ENCODE measurements around the gene TTLL5.
A peak's percentile ranks its signal among the peaks of the same experiment; 100 is the strongest.

The TTLL5 gene

DNA sequence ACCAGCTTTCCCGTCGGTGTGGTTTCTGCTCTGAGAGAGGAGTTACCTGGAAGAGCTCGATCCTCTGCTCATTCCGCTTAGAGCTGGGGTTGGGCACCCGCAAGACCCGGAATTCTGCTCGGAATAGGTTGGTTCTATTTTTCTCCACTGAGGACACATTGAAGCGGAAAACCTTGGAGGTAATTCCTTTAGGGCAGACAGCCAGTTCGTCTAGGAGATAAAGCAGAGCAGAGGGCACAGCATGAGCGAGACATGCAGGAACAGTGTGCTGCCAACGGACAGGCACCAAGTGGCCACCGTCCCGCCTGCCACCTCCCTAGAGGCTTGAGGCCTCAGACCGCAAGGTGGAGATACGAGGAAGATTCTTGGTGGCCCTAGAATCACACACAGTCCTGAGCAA, 310.5 kb downstream of the TTLL5 start:
- no peak for DNase-seq

- DNase-seq: no peak
Observed at GRCh38 chr14:75972801-75973421, 311.9 kb downstream of the TTLL5 start.

DNA sequence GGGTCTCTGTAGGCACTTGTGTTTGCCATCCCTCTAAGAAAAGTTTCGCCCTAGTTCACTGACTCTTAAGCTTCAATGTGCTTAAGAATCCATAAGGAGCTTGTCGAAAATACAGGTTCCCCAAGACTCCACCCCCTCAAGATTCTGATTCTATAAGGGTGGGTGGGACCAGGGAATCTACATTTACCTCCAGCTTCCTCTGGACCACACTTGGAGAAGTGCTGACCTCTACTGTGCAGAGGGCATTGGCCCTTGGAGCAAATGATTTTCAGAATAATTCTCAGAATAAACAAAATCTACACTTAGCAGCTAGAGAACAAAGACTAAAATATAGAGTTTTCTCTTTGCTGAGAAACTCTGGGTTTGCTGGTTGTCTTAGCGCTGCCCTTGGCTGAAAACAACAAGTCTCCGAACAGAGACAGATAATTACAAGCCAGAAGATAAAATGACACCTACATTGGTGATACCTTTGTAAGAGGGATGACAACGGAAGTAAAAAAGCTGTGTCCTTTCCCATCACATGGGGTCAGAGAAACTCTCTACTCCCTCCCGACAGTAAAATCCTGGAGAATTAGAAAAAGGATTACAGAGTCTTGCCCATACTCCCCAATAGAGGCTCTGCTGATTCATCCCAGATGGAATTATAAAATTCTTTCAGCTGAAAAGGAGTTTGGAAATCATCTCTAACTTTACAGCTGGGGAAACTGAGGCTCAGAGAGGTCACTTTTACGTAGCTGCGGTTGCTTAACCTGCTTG, 316.0 kb downstream of the TTLL5 start:
- no peak for DNase-seq

DNA sequence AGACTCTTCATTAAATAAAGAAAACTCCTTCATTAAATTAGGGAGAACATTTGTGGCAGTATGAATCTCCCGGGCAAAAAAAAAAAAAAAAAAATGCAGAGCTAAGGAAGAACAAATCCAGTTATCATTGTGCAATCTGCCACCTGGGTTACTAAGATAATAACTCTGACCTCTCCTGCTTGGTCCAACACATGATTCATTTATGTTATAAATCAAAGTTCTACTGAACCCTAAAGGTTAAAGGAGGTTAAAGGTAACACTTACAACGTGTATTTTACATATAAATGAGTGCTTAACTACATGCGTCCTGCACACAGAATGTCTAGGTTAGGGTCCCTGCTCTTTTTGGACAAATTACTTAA, 316.5 kb downstream of the TTLL5 start:
- DNase-seq: no peak

GRCh38 chr14:75978249-75978731, 317.2 kb downstream of the TTLL5 start:
- DNase-seq: no peak

DNA sequence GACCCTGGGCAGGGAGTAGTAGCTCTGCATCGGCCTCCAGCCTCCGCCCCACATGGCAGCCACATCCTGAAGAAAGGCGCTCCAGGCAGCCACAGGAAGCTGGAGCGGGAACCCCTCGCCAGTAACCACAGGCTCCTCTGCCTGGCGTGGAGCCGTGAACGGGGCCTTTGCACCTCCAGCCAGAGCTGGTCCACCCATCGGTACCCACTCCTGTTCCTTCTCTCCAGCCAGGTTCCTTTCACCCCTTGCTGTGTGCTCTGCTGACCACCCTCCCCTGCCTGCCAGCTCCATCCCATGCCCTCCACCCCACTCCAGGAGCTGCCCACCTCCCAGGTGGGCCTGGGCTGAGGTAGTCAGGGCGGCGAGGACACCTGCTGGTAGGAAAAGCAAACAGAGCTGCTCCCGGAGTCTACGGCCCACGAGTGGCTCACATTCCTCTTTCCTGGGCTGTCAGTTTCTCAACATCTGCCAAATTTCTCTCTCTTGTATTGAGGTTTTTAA, 318.1 kb downstream of the TTLL5 start:
- DNase-seq: peak in 1 of 2 donors; percentile 30

DNA sequence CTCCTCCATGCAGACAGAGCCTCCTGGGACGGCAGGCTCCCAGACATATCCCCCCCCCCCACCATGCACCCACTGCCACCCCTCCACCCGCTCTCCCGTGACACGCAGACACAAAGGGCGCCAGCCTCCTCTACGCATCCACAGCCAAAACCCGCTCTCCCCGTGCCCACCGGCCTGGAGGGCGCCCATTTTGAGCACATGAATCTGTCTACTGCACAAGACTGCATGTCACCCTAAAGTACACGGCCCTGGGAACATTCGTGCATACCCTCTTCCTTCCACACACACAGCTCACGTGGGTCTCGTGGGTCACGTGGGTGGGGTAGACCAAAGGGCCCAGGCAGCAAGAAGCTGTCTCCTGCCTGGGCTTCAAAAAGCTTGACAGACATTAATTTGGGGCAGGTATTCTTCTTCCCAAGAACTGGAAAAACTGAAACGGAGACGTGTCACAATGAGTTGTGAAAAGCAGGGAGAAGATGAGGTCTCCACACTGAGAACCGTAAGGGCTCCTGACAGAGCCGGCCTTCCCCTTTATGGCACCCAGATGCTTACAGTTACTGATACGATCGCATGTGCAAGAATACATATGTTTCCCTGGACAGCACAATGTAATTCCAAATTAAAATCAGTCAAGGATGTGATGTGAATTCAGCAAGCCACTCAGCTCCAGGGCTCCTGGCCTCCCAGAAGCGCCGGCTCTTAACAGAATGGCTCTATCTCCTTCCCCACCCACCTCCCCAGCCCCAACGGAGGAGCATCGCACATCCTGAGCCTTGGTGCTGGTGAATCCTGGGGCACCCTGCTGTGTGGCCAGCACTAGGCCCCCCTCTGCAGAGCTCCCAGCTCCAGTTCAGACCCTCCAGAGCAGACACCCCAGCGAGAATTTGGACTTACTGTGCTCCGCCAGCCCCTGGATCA, 318.9 kb downstream of the TTLL5 start:
- peak in 1 of 2 donors; percentile 61 for DNase-seq

DNA sequence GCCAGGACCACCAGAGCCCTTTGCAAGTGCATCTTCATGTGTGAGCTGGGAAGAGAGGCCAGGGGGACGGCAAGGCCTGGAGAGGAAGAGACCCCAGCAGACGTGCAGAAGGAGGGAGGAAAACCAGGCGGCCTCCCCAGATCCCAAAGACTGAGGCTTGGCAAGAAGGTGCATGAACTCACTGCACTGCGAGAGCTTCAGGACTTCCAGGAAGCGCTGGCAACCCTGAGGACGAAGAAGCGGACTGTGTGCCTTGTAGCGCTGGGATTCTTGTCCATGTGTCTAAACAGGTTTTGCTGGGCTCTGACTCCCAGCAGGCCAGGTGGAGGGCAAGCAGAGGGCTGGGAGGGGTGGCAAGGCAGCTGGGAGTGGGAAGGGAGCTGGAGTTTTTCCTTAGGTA, 319.8 kb downstream of the TTLL5 start:
- DNase-seq: no peak

DNA sequence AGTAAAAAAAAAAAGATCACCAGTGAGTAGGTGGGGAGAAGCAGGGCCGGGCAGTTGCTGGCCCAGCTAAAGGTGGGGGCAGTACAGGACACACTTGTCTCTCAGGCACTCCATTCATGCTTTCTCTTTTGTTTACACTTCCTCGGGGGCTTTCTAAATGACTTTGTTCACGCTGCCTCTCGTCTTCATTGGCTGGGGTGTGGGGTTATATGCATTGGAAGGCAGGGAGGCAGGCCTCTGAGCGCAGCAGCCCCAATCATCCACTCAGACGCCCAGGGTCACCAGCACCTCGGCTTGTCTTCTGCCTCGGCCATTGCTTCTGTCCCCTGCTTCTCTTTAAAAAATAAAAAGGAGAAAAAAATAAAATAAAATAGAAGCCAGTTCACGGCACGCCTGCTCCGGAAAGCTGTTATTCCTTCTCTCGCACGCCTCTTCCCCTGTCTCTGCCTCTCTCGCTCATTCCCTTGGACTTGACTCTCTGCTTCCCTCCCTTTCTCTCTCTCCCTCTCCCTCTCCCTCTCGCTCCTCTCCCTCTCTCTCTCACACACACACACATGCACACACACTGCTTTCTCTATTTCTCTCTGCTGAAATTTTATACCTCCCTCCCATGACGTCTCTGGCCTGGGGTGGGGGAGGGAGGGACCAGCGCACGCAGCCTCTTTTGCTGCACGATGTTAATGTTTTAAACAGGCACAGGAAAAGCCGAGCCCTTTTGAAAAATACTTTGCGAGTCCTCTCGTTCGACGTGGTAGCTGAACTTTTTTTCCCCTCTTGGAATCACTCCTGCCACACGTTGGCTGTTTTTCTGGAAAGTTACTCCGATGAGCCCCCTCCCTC, 320.6 kb downstream of the TTLL5 start, which contains the start of gene TGFB3:
Gene TGFB3, minus strand, starts transcription at position 570 of the 840 bp plus-strand sequence. CDS start 1,102 bp downstream, outside the sequence.
- DNase-seq: peak; percentile 72 to 78

- peak; percentile 80 to 85 for DNase-seq
Observed at GRCh38 chr14:75982266-75983018, 321.4 kb downstream of the TTLL5 start.

DNA sequence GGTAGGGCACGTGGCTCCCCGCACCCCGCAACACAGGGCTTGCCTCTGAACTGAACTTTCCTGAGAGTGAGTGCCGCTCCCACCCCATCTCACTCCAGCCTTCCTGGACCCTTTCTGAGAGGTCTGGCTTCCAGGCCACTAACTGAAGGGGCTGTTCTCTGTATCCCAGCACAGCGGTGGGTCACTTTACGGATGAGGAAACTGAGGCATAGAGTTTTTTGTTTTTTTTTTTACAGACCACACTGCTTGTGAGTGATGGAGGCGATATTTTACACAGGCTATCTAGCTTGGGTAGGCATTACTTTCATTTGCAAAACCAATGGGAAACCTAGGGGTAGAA, 321.9 kb downstream of the TTLL5 start:
- DNase-seq: no peak

DNA sequence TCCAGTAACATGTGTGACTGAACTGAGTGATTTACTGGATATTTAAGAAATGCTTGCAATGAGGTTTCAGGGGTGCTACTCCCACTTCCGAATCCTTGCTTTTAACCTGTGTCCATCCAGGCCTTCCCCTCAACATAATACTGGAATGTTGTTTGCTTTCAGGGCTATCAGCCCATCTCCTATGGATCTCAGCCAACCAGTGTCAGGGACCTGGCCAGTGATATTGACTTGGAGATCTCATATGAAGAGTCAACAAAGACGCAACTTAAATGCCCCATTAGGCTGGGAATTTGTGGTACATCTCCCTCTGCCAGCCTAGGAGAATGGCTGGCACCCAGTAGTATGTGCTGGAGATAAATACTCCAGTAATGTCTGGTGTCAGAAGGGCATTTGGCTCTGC, 323.6 kb downstream of the TTLL5 start:
- no peak for DNase-seq

- DNase-seq: peak; percentile 80 to 84
Observed at GRCh38 chr14:75985618-75986438, 324.8 kb downstream of the TTLL5 start, which contains the start of gene IFT43. Gene IFT43 (plus strand): TSS chr14:75985763. CDS start chr14:75985787, 24 bp downstream.

DNA sequence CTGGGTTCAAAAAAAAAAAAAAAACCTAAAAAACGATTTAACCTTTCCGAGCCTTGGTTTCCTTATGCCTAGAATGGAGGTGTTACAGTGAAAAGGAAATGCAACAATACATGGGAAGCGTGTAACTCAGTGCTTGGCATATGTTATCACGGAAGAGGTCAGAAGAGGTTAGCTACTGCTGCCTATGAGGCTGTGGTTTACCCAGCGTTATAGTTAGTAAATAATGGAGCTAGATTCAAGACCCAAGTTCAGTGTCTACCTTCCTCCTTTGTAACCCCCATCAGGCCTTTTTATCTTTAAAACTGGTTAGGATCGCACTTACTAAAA, 325.4 kb downstream of the TTLL5 start:
- no peak for DNase-seq

DNA sequence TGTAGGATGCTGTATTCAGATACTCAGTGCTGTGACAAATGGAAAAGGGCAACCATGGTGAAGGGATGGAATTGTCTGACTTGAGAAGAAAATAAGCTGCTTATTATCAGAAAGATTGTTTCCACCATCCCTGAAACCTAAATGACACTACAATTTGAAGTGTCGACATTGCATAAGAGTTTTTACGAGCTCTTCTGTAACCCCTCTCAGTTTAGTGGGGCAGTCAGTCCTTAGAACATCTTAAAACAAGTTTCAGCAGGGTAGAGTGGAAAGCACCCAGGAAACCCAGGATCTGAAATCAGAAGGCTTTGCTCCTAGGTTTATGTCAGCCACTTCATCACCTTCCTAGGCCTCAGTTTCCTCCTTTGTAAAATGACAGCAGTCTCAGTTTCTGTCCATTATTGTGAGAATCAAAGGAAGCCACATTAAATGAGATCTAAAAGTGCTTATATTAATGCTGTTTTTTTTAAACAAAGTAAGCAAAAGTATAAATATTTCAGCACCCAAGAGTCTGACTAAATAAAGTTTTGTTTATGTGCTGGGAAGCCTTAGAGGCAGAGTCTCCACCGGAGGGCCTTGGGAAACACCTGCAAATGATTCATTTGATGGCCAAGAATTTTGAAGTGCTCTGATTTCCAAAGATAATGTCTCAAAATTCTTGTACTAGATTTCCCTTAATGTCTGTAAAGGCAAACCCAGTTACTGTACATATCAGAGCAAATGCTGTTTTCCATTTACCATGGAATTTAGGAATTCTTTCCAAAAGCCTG, 326.3 kb downstream of the TTLL5 start:
- DNase-seq: no peak

- no peak for DNase-seq
Observed at GRCh38 chr14:75989134-75989533, 328.1 kb downstream of the TTLL5 start.

DNA sequence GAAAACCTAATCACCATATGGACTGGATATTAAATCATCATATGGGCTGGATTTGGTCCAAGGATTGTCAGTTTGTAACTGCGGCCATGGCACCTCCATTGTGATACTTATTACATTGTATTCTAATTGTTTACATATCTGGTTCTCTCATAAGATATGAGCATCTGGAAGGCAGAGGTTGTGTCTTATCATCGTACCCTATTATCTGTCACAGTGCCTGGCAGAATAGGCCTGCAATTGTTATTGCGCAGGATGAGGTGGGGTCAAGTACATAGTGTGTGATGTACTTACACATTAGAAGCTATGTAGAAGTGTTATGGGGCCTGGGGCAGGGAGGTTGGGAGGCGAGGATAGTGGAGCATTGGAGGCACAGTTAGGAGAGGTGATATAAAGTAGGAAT, 329.3 kb downstream of the TTLL5 start:
- no peak for DNase-seq

- no peak for DNase-seq
Observed at GRCh38 chr14:75991753-75992152, 330.7 kb downstream of the TTLL5 start.

- no peak for DNase-seq
Observed at GRCh38 chr14:75993567-75994041, 332.6 kb downstream of the TTLL5 start.

Data from hippocampal formation (tissue), 2 donors.